GM10266 (cell line): ENCODE data around the gene SHISA5.
A peak's percentile ranks its signal among the peaks of the same experiment; 100 is the strongest.

ENCODE experiments used
- DNase-seq: peaks from one replicate; pipeline ENCODE4 v3.0.0; 2012; ENCODE audit errors: extremely low spot score
- TF ChIP-seq, protein P1 (sequence below): IDR thresholded peaks from 2 replicates; pipeline ENCODE4 v1.5.1; 2012; ENCODE audit warnings: mild to moderate bottlenecking, low read depth; ENCODE audit not compliant: control insufficient read depth, insufficient read depth; ENCODE audit errors: missing control alignments

SHISA5 gene

DNA sequence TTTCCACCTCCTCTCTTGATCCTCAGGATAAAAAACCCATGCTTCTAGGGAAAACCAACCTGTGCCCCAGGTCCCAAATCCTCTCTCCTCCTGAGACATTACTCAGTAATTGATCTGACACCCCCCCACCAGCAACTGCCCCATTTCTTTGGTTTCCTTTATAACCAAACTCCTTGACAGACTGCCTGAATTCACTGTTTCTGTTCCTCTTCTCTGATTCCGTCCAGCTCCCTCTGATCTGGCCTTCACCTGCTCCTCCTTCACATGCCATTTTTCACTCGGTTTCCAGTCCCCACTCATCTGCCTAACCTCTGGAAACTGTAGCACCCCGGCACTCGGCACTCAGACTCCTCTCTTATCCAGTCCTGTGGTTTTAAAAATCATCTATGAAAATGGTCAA is 66.2 kb downstream of the SHISA5 start:
- DNase-seq: peak; percentile 15
- TF ChIP-seq, protein P1, sequence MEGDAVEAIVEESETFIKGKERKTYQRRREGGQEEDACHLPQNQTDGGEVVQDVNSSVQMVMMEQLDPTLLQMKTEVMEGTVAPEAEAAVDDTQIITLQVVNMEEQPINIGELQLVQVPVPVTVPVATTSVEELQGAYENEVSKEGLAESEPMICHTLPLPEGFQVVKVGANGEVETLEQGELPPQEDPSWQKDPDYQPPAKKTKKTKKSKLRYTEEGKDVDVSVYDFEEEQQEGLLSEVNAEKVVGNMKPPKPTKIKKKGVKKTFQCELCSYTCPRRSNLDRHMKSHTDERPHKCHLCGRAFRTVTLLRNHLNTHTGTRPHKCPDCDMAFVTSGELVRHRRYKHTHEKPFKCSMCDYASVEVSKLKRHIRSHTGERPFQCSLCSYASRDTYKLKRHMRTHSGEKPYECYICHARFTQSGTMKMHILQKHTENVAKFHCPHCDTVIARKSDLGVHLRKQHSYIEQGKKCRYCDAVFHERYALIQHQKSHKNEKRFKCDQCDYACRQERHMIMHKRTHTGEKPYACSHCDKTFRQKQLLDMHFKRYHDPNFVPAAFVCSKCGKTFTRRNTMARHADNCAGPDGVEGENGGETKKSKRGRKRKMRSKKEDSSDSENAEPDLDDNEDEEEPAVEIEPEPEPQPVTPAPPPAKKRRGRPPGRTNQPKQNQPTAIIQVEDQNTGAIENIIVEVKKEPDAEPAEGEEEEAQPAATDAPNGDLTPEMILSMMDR: no peak

DNA sequence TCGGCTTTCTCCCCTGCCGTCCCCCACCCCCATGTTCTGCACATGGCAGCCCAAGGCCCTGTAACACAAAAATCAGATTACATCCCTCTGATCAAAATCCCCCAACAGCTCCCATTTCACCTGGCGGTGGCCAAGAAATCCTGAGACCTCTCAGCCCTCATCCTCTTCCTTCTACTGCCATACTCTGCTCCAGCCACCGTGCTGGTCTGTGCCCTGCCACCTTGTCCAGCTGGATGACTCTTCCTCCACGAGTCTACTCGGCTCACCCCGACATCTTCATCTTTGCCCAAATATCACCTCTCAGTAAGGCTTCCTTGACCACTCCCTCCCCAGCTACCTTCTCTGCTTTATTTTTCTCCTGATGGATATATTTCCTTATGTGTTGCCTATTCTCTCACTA is 67.1 kb downstream of the SHISA5 start:
- TF ChIP-seq, protein P1: no peak
- no peak for DNase-seq

DNA sequence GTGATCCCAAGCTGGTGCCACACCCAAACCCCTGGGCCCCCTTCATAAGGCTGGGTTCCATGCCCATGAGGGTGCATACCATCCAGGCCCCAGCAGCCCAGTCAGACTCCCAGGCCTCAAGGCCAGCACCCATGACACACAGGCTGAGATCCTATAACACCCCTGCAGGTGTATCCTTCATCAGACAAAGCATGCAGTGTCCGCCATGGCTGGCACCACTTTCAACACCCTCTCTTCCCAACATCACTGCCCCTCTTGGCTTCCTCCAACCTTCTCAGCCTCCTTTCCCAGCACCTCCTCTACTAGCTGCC is 67.5 kb downstream of the SHISA5 start:
- no peak for DNase-seq
- TF ChIP-seq, protein P1: no peak

DNA sequence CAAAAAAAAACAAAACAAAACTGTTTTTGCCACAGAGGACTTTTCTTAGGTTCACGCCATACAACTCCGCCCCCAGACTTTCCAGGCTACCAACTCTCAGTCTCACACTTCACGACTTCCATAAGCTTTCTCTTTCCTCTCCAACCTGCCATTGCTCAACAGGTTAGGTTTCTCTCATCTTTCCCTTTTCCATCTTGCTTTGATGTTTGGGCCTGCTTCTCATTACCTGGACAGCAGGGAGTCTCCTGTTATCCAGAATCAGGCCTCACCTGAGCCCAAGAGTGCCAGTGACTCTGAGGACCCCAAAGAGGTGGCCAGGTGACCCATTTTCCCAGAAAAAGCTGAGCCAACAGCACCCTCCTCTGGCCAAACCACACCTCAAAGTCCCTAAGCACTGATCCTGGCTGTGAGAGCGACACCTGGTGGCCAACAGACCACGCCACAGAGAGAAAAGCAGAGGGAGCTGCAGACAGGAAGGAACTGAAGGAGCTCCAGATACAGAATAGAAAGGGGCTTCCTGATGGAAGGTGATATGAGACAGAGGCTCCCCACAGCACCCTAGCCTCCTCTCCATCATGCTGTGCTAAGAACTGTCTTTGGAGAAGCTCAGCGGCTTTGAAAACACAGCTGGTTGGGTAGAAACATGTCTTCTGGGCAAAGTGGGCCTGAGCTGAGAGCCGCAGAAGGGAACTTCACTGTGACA is 68.0 kb downstream of the SHISA5 start:
- peak; percentile 88 for DNase-seq
- TF ChIP-seq, protein P1: peak; percentile 100

DNA sequence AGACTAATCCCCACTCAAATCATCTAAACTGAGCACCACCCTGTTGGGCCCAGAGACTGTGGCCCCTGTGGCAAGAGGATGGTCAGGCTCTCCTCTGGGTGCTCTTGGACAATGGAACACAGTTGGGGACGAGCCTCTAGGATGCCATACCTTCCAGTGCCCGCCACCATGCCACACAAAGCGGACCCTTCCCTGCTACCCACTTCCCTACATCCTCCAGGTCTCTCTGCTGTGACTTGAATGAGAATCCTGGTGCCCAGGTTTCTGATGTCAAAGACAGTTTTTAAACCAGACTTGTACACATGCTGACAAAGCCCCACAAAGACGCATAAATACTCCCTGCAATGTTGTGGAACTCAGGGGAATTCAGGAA is 68.8 kb downstream of the SHISA5 start:
- DNase-seq: no peak
- TF ChIP-seq, protein P1: no peak

DNA sequence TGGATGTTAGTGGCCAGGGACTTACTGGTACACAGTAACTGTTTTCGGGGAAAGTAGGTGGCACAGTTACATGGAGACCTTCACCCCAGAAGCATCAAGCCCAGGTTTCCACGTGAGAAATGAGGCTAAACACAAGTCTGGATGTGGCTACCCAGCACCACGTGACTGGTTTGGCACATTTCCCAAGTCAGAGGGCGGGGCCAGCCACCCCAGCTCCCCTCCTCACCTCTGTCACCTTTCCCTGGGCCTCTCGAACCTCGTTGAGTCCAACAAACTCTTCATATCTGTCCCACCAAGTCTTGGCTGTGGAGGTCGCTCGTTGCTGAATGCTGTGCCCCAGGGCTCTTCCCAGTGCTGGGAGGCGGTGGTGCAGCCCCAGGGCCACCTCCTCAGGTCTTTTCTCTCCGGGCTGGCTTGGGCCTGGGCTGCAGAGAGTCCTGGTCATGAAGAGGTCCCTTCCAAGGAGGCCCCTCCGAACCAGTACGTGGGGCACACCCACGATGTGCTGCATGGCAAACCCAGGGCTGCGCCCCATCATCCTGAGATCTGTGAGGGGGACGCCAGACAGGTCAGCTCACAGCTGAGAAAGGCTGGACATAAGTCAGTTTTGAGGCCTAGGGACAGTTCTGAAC is 69.3 kb downstream of the SHISA5 start:
- TF ChIP-seq, protein P1: no peak
- no peak for DNase-seq

DNA sequence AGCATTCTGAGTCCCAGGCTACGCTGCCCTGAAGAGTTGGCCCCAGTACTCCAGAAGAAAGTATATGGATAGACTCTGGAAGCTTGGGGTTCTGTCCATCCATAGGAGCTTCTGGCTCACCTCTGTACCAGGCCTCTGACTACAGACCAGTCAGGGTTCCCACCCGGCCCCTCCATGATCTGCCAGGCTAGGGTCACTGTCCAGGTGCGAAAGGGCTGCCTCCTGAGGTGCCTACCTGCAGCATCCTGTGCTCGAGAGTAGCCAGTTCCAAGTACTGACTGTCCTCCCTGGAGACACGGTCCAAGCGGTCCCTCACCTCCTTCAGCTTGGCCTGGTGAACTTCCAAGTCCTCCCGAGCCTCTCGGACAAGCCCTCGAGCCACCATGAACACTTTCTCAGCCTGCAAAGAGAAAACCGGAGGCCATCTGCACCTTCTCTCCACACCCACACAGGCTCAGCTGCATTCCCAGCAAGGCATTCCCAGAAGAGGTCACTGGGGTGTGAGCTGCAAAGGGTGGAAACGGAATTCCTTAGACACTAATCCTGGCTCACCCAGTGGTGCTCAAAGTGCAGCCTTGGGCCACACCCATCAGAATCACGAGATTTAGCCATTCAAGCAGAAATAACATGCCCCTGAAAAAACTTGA is 70.4 kb downstream of the SHISA5 start:
- DNase-seq: no peak
- TF ChIP-seq, protein P1: no peak
